GM10248 (cell line): Measurements from ENCODE around the gene POMGNT1.

Experiments
- CTCF ChIA-PET: fragments of 300-600 bp; sonication (Branson Sonifier 250); formaldehyde crosslinking; extraction: SDS; loops from one replicate; lab custom pipeline; 2021; ENCODE audit warnings: antibody characterized with exemption; lab: Yijun Ruan, JAX
- POLR2A ChIA-PET: fragments of 350-650 bp; sonication (Branson Sonifier 250); formaldehyde crosslinking; extraction: SDS; loops from one replicate; lab custom pipeline; 2020; ENCODE audit warnings: antibody characterized with exemption; lab: Yijun Ruan, JAX
- DNase-seq: peaks from one replicate; pipeline ENCODE4 v3.0.0; 2012; ENCODE audit errors: extremely low spot score
- TF ChIP-seq, protein P1 (sequence below): IDR thresholded peaks from 2 replicates; pipeline ENCODE4 v1.5.1; 2012; ENCODE audit warnings: mild to moderate bottlenecking, low read depth; ENCODE audit errors: extremely low read depth, missing control alignments, control extremely low read depth

POMGNT1 gene

GRCh38 chr1:46184920-46185658, 13.1 kb downstream of the POMGNT1 start:
- CTCF ChIA-PET, result interaction anchor here (5.2 to 16.5 kb wide), 3 partner anchors 17 to 148 kb away, joined by 29 to 256 read pairs (median 51); no protein-coding TSS in a partner anchor
- POLR2A ChIA-PET, result no interaction called here
- TF ChIP-seq, protein P1, sequence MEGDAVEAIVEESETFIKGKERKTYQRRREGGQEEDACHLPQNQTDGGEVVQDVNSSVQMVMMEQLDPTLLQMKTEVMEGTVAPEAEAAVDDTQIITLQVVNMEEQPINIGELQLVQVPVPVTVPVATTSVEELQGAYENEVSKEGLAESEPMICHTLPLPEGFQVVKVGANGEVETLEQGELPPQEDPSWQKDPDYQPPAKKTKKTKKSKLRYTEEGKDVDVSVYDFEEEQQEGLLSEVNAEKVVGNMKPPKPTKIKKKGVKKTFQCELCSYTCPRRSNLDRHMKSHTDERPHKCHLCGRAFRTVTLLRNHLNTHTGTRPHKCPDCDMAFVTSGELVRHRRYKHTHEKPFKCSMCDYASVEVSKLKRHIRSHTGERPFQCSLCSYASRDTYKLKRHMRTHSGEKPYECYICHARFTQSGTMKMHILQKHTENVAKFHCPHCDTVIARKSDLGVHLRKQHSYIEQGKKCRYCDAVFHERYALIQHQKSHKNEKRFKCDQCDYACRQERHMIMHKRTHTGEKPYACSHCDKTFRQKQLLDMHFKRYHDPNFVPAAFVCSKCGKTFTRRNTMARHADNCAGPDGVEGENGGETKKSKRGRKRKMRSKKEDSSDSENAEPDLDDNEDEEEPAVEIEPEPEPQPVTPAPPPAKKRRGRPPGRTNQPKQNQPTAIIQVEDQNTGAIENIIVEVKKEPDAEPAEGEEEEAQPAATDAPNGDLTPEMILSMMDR, result no peak
- no peak for DNase-seq

DNA sequence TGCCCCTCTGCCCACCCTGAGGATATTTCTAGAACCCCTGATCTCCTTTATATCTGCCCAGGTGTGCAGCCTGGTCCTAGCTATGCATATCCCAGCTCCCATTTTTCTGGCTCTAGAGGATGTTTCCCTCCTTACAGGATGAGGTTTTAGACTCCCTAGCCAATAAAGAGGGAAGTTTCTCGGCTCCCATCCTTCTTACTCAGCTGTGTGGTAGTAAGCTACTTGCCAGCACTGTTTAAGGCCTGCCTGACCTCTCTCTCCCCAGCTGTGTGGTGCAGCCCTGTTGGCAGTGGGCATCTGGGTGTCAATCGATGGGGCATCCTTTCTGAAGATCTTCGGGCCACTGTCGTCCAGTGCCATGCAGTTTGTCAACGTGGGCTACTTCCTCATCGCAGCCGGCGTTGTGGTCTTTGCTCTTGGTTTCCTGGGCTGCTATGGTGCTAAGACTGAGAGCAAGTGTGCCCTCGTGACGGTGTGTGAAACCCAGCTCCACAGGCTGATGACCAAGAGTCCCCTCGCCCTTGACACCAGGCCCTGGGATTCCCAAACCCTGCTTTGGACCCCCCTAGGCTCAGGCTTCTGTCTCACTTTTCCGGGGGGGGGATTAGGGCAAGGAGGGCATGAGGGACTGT, 14.2 kb downstream of the POMGNT1 start:
- TF ChIP-seq, protein P1, result no peak
- DNase-seq, result peak; percentile 50
- ChIA-PET POLR2A (interaction anchor here (0.6 kb wide), 1 partner anchor 123 kb away, joined by 3 read pairs; no protein-coding TSS in a partner anchor), CTCF (interaction anchor here (0.8 to 16.5 kb wide), 7 partner anchors 12 to 265 kb away, joined by 3 to 256 read pairs (median 5); no protein-coding TSS in a partner anchor)

DNA sequence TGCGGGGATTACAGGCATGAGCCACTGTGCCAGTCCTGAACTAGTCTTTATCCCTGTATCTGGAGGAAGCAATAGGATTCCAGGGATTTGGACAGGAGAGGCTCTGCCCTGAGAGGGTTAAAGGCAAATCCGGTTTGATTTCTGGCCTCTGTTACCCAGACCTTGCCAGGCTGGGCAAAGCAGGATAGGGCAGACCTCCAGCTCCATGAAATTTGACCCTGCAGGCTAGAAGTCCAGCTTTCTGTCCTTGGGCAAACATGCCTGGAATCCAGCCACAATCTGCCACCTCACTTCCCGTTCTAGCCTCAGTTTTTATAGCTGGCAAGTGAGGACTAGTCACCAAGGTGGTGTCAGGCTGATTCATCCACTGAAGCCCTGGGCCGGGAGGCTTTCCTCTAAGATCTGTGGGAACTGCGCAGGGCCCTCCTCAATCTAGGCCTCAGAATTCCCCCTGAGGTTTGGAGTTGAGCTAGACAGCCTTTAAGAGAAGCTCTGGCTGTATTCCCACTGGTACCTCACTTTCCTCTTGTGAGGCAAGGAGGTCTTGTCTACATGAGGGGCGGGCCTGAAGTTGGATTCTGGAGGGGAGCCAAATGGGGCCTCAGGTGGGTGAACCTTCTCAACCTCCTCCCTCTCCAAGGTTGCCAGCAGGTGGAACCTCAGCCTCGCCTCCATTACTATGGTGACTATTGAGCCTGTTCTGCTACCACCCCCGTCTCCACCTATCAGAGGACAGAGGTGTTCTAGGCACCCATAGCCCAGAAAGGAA, 15.0 kb downstream of the POMGNT1 start:
- POLR2A ChIA-PET, result interaction anchor here (0.6 kb wide), 1 partner anchor 410 kb away, joined by 6 read pairs; no protein-coding TSS in a partner anchor
- no peak for DNase-seq
- CTCF ChIA-PET, result interaction anchor here (0.8 to 16.5 kb wide), 8 partner anchors 11 to 264 kb away, joined by 3 to 256 read pairs (median 4); no protein-coding TSS in a partner anchor
- TF ChIP-seq, protein P1, result no peak

GRCh38 chr1:46181343-46182260, 16.6 kb downstream of the POMGNT1 start:
- ChIA-PET POLR2A (no interaction called here), CTCF (interaction anchor here (0.6 to 16.5 kb wide), 21 partner anchors 10 to 223 kb away, joined by 3 to 256 read pairs (median 4); partner anchors contain the start of genes PIK3R3 and POMGNT1)
- no peak for DNase-seq
- TF ChIP-seq, protein P1, result no peak

DNA sequence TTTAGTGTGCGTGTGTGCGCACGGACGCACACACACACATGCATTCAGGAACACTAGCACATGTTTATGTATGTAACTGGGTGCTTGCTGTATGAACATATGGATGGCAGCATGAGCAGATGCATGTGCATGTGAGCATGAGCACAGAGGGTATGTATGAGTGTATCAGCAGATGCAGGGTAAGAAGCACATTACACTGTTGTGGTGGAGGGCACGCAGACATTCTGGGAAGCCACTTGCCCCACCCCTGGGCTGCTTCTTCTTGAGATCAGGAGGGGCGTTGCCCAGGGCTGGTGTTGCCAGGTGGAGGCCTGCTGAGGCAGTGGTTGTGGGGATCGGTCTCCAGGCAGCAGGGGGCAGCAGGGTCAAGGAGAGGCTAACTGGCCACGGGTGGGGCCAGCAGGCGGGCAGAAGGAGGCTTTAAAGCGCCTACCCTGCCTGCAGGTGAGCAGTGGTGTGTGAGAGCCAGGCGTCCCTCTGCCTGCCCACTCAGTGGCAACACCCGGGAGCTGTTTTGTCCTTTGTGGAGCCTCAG, 18.1 kb downstream of the POMGNT1 start:
- ChIA-PET CTCF (interaction anchor here (0.7 to 16.5 kb wide), 16 partner anchors 8 to 535 kb away, joined by 3 to 256 read pairs (median 4); partner anchors contain the start of gene POMGNT1), POLR2A (no interaction called here)
- DNase-seq, result no peak
- TF ChIP-seq, protein P1, result peak; percentile 43
